Mesothelial cell of epicardium (in vitro differentiated cells): ENCODE data around the gene PPP1R16B. TPM values are rescaled to one million over a fixed set of nuclear protein-coding genes. Genes with fewer than 3 reads are reported as not detected.

Source experiments
- DNase-seq, 2 experiments: peaks; one replicate each; pipeline ENCODE4 v3.0.0; 2021; ENCODE audit warnings: low spot score in 2 of 2; ENCODE audit not compliant: unreplicated experiment in 2 of 2
- H3K27ac Mint-ChIP-seq: 2 replicates; pipeline ENCODE4 v1.8.0; 2021; ENCODE audit warnings: mixed read lengths
- H3K27me3 Mint-ChIP-seq: 2 replicates; pipeline ENCODE4 v1.8.0; 2021; ENCODE audit warnings: low read depth, mixed read lengths
- H3K36me3 Mint-ChIP-seq: 2 replicates; pipeline ENCODE4 v1.8.0; 2021; ENCODE audit warnings: mixed read lengths
- H3K4me1 Mint-ChIP-seq: 2 replicates; pipeline ENCODE4 v1.8.0; 2021; ENCODE audit warnings: mixed read lengths
- H3K4me3 Mint-ChIP-seq: 2 replicates; pipeline ENCODE4 v1.8.0; 2021; ENCODE audit warnings: mild to moderate bottlenecking, moderate library complexity, mixed read lengths
- H3K9me3 Mint-ChIP-seq: 2 replicates; pipeline ENCODE4 v1.8.0; 2021; ENCODE audit warnings: mixed read lengths
- CTCF ChIP-seq: fragments of 200-600 bp; sonication (generic); IDR thresholded peaks from one replicate; pipeline ENCODE4 v1.5.0; 2021; ENCODE audit warnings: antibody characterized with exemption; ENCODE audit not compliant: unreplicated experiment
- total RNA-seq: library from RNA; stranded (reverse); gene quantifications from 3 replicates; pipeline ENCODE4 v1.2.1, GENCODE V29; 2021

The PPP1R16B gene
- total RNA-seq, 1 donor from 2014 or later: not detected

DNA sequence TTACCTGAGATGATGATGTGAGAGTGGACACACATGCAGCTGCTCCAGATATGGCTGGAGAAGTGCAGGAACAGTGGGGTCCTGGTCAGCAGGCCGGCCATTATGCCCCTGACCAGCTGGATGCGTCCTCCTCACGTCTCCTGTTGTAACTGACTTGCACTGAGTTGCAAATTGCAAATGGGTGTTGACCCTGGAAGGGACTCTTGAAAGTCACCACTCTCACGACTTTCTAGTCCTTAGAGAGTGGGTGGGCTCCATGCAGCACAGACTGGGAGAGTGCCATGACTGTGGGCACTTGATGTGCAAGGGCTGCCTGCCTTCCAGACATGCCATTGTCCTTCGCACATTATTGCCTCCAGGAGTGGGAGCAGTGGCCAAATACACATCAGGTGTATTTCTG is 131.5 kb downstream of the PPP1R16B start:
- H3K9me3 Mint-ChIP-seq: no peaks in the 10 kb centered on the region
- no peak overlapping the region for H3K27ac Mint-ChIP-seq
- DNase-seq: no peak
- peaks cover under 1% of the 10 kb centered on the region for H3K36me3 Mint-ChIP-seq
- H3K4me1 Mint-ChIP-seq: peaks cover 6% of the 10 kb centered on the region
- no peak for TF ChIP-seq CTCF
- H3K4me3 Mint-ChIP-seq: no peak overlapping the region
- no peaks in the 10 kb centered on the region for H3K27me3 Mint-ChIP-seq

GRCh38 chr20:38937978-38938473 is 132.5 kb downstream of the PPP1R16B start:
- no peaks in the 10 kb centered on the region for H3K9me3 Mint-ChIP-seq
- DNase-seq: no peak
- H3K27ac Mint-ChIP-seq: no peak overlapping the region
- H3K4me1 Mint-ChIP-seq: peaks cover 6% of the 10 kb centered on the region
- peaks cover 6% of the 10 kb centered on the region for H3K36me3 Mint-ChIP-seq
- TF ChIP-seq CTCF: no peak
- no peak overlapping the region for H3K4me3 Mint-ChIP-seq
- no peaks in the 10 kb centered on the region for H3K27me3 Mint-ChIP-seq

- Mint-ChIP-seq H3K9me3 (no peaks in the 10 kb centered on the region), H3K27ac (no peak overlapping the region), H3K27me3 (no peaks in the 10 kb centered on the region), H3K4me3 (no peak overlapping the region), H3K36me3 (peaks cover 6% of the 10 kb centered on the region), H3K4me1 (peaks cover 6% of the 10 kb centered on the region)
- no peak for TF ChIP-seq CTCF
- DNase-seq: no peak
Observed at GRCh38 chr20:38939686-38940085, 134.2 kb downstream of the PPP1R16B start.

- no peaks in the 10 kb centered on the region for H3K9me3 Mint-ChIP-seq
- H3K27me3 Mint-ChIP-seq: no peaks in the 10 kb centered on the region
- no peak overlapping the region for H3K4me3 Mint-ChIP-seq
- H3K4me1 Mint-ChIP-seq: peaks cover 5% of the 10 kb centered on the region
- no peak overlapping the region for H3K27ac Mint-ChIP-seq
- TF ChIP-seq CTCF: no peak
- peaks cover 6% of the 10 kb centered on the region for H3K36me3 Mint-ChIP-seq
- DNase-seq: no peak
Observed at GRCh38 chr20:38940644-38941043, 135.1 kb downstream of the PPP1R16B start.

GRCh38 chr20:38941726-38942389 is 136.4 kb downstream of the PPP1R16B start:
- no peaks in the 10 kb centered on the region for H3K27me3 Mint-ChIP-seq
- peaks cover 10% of the 10 kb centered on the region for H3K36me3 Mint-ChIP-seq
- no peak overlapping the region for H3K4me3 Mint-ChIP-seq
- H3K4me1 Mint-ChIP-seq: peaks cover 7% of the 10 kb centered on the region
- TF ChIP-seq CTCF: no peak
- H3K9me3 Mint-ChIP-seq: no peaks in the 10 kb centered on the region
- DNase-seq: no peak
- no peak overlapping the region for H3K27ac Mint-ChIP-seq

GRCh38 chr20:38945012-38945411 is 139.5 kb downstream of the PPP1R16B start:
- H3K36me3 Mint-ChIP-seq: peaks cover 14% of the 10 kb centered on the region
- H3K27me3 Mint-ChIP-seq: no peaks in the 10 kb centered on the region
- TF ChIP-seq CTCF: no peak
- H3K27ac Mint-ChIP-seq: no peak overlapping the region
- no peaks in the 10 kb centered on the region for H3K9me3 Mint-ChIP-seq
- no peak overlapping the region for H3K4me3 Mint-ChIP-seq
- peaks cover 25% of the 10 kb centered on the region for H3K4me1 Mint-ChIP-seq
- no peak for DNase-seq
